Kidney (tissue), 14 donors: ENCODE measurements around the gene WDR38. TPM values are rescaled to one million over a fixed set of nuclear protein-coding genes. Genes with fewer than 3 reads are reported as not detected.

ENCODE experiments used
- DNase-seq, 5 donors: peaks; one replicate each; pipeline ENCODE4 v3.0.0-alpha.2; 2013 to 2020
- FAIRE-seq: peaks from 2 replicates; lab custom pipeline; 2012; peaks lifted over from hg19 to GRCh38; lab: Jason Lieb, UNC
- H3K27ac ChIP-seq, 2 donors: one replicate each; pipeline ENCODE4 v1.7.0; 2013; ENCODE audit warnings: low read depth in 2 of 2, low read length in 2 of 2, inconsistent platforms in 1 of 2
- H3K27me3 ChIP-seq: one replicate; pipeline ENCODE4 v1.7.1; 2013; ENCODE audit warnings: low read length, inconsistent platforms; ENCODE audit not compliant: control insufficient read depth, insufficient read depth
- H3K36me3 ChIP-seq, 3 donors: one replicate each; pipeline versions ENCODE4 v1.7.0 to v1.7.1; 2013; ENCODE audit warnings: low read length in 3 of 3, control low read depth in 1 of 3, inconsistent platforms in 1 of 3; ENCODE audit not compliant: insufficient read depth in 3 of 3, control insufficient read depth in 2 of 3
- H3K4me1 ChIP-seq, 3 donors: one replicate each; pipeline versions ENCODE4 v1.7.0 to v1.7.1; 2013; ENCODE audit warnings: low read length in 3 of 3, inconsistent platforms in 1 of 3, low read depth in 1 of 3; ENCODE audit not compliant: control insufficient read depth in 2 of 3, insufficient read depth in 2 of 3
- H3K4me3 ChIP-seq, 3 donors: one replicate each; pipeline versions ENCODE4 v1.7.0 to v1.8.1; 2013; ENCODE audit warnings: low read length in 3 of 3, control low read depth in 1 of 3, inconsistent platforms in 1 of 3
- H3K9ac ChIP-seq, 3 donors: one replicate each; pipeline versions ENCODE4 v1.7.0 to v1.7.1; 2013; ENCODE audit warnings: low read length in 3 of 3, control low read depth in 1 of 3, inconsistent platforms in 1 of 3
- H3K9me3 ChIP-seq, 3 donors: one replicate each; pipeline versions ENCODE4 v1.7.0 to v1.7.1; 2013; ENCODE audit warnings: low read length in 3 of 3, control low read depth in 1 of 3, inconsistent platforms in 1 of 3; ENCODE audit not compliant: control insufficient read depth in 2 of 3, insufficient read depth in 1 of 3
- CTCF ChIP-seq: IDR thresholded peaks from 3 replicates; pipeline ENCODE4 v1.5.1; 2012; ENCODE audit warnings: mild to moderate bottlenecking, moderate library complexity, borderline replicate concordance; ENCODE audit not compliant: insufficient read depth; ENCODE audit errors: extremely low read depth
- intact Hi-C: fragments of 100-400 bp; cut with DNase I; formaldehyde crosslinking; loops from one replicate; pipeline ENCODE4 v1.11.1; 2022
- polyA plus RNA-seq: library from polyadenylated mRNA; stranded (reverse); fragments of 350-450 nt; fragmentation: Illumina TruSeq; extraction: RNeasy Lipid Tissue Mini Kit (QIAGEN cat#74804); gene quantifications from one replicate; pipeline ENCODE4 v1.2.3, GENCODE V29; 2014; ENCODE audit warnings: low read depth, low replicate concordance; ENCODE audit not compliant: insufficient read depth
- total RNA-seq: library from RNA; stranded (reverse); fragmentation: NEBNext Ultra II Directional; extraction: Animal tissue kit (Norgen Biotek cat#: 25700); gene quantifications from one replicate; pipeline ENCODE4 v1.2.1, GENCODE V29; 2021
- donor health status: control.
- donor health status: control.
- donor health status: control.
- donor health status: control.
- donor health status: control.
- donor health status: DM: yes; HTN: yes; CAD: no.
- donor health status: Normal renal cell carcinoma (clear cell type).

WDR38 gene
- total and polyA plus RNA-seq, 2 donors from 2014 or later = 0.31 TPM; not detected in 1

DNA sequence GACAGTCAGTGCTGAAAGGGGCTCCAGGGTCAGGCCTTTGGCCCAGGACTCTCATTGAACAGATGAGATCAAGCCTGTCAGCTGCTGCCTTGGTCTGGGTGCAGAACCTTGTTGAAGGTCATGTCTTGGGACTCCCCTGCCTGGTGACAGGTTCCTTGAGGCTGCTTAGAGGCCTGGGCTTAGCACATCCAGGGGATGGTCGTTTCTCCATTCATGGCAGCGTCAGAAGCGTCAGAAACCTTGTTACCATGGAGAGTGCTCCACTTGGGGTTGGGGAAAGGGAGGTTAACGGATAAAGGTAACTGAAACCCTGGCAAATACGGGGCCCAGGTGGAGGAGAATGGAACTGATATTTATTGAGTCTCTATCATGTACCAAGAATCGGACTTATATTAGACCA, 17.5 kb downstream of the WDR38 start:
- peaks cover 0 to 26% (median 11%) of the 10 kb centered on the region in 3 donors for H3K36me3 ChIP-seq
- peak overlapping the region; percentile 29 to 91 for H3K27ac ChIP-seq
- intact Hi-C loops = no loop called here
- H3K4me1 ChIP-seq = peaks cover 5 to 21% (median 19%) of the 10 kb centered on the region in 3 donors
- no peak for TF ChIP-seq CTCF
- H3K9ac ChIP-seq = peak overlapping the region; percentile 26 to 61 (median 35)
- H3K27me3 ChIP-seq = no peaks in the 10 kb centered on the region
- H3K4me3 ChIP-seq = peak overlapping the region; percentile 65 to 94 (median 72)
- DNase-seq = no peak
- no peaks in the 10 kb centered on the region for H3K9me3 ChIP-seq
- FAIRE-seq = no peak

GRCh38 chr9:124871156-124871561, 17.9 kb downstream of the WDR38 start:
- FAIRE-seq (no peak), DNase-seq (no peak)
- no peaks in the 10 kb centered on the region for H3K9me3 ChIP-seq
- H3K27me3 ChIP-seq = no peaks in the 10 kb centered on the region
- intact Hi-C loops = no loop called here
- H3K4me1 ChIP-seq = peaks cover 5 to 21% (median 19%) of the 10 kb centered on the region in 3 donors
- no peak for TF ChIP-seq CTCF
- H3K27ac ChIP-seq = peak overlapping the region in 1 of 2 donors; percentile 91
- H3K36me3 ChIP-seq = peaks cover 0 to 28% (median 12%) of the 10 kb centered on the region in 3 donors
- peak overlapping the region in 1 of 3 donors; percentile 94 for H3K4me3 ChIP-seq
- H3K9ac ChIP-seq = peak overlapping the region in 1 of 3 donors; percentile 61

DNA sequence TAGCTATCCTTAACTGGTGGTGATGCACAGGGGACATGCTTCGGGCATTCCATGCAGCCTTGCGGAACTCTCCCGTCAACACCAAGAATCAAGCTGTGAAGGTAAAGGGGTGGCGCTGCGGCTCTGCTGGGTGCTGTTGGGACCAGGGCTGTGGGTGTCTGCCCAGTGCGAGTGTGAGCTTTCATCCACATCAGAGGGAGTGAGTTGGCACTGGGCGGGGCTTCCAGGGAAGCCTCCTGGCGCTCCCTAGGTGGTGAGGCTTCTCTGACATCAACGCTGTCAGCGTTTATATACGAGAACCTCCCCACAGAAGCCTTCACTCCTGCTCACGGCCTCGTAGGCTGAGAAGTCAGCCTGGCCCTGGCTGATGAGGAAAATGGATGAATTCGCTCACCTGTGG, 20.4 kb downstream of the WDR38 start:
- DNase-seq (peak in 1 of 5 donors; percentile 58), FAIRE-seq (no peak)
- H3K4me1 ChIP-seq = peaks cover 5 to 15% (median 12%) of the 10 kb centered on the region in 3 donors
- H3K27me3 ChIP-seq = no peaks in the 10 kb centered on the region
- no peak overlapping the region for H3K27ac ChIP-seq
- intact Hi-C loops = no loop called here
- TF ChIP-seq CTCF = no peak
- H3K36me3 ChIP-seq = peaks cover 0 to 44% (median 20%) of the 10 kb centered on the region in 3 donors
- no peak overlapping the region for H3K4me3 ChIP-seq
- no peaks in the 10 kb centered on the region for H3K9me3 ChIP-seq
- peak overlapping the region in 1 of 3 donors; percentile 5 for H3K9ac ChIP-seq

DNA sequence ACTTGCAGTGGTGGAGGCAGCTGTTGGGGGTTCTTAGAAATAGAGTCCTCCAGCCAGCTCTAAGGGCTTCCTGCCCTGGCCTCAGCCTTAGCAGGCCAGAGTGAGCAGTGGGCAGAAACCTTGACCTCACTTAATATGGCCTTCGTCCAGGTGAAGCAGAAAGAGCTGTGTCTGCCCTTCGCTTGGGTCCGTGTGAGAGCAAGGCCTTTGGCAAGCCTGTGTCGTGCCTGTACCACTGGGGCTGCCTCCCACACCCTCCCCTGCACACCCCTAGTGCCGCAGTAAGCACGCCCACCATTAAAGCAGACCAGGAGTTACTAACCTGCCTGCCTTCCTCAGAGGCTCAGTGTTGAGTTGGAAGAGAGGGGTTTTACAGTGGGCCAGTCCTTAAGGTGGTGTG, 22.2 kb downstream of the WDR38 start:
- Histone ChIP-seq H3K36me3 (peaks cover 0 to 49% (median 25%) of the 10 kb centered on the region in 3 donors), H3K9ac (no peak overlapping the region), H3K27me3 (no peaks in the 10 kb centered on the region), H3K4me3 (no peak overlapping the region), H3K27ac (no peak overlapping the region), H3K9me3 (no peaks in the 10 kb centered on the region), H3K4me1 (peaks cover 4 to 12% (median 9%) of the 10 kb centered on the region in 3 donors)
- DNase-seq (peak in 1 of 5 donors; percentile 33), FAIRE-seq (no peak)
- intact Hi-C loops = no loop called here
- TF ChIP-seq CTCF = no peak
